Esophagus muscularis mucosa (tissue), 3 donors: ENCODE results near the gene KRT28.

Experiments
- POLR2A ChIP-seq: fragments of 450-650 bp; IDR thresholded peaks from one replicate; pipeline ENCODE4 v1.6.1; 2017; ENCODE audit warnings: antibody characterized with exemption, moderate library complexity, mild to moderate bottlenecking, low read depth
- TF ChIP-seq, protein P1 (sequence below), 3 experiments: fragments of 200-600 bp in 2 of 3; fragments of 450-650 bp in 1 of 3; sonication (generic) in 2 of 3; IDR thresholded peaks; one replicate each; pipeline ENCODE4 v1.5.1; 2017 to 2019; ENCODE audit warnings: antibody characterized with exemption in 3 of 3, mild to moderate bottlenecking in 2 of 3, moderate library complexity in 1 of 3

DNA sequence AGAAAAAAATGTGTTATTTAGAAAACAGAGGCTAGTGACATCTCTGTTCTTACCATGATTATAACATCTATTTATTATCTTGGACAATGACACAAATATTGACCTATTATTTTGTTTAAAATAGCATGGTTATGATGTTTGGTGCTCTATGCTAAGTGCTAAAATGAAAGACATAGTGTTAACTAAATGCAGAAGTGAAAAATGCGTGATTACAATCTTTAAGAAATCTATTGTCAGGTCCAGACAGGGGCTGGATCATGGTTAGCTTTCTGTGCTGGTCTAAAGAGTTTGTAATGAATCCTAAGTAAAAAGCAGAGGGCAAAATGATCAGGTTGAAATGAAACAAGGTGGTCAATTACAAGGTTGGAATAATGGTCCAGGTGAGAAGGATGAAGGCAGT lies 622 bp upstream of the KRT28 start:
- no peak for TF ChIP-seq POLR2A
- TF ChIP-seq, protein P1, sequence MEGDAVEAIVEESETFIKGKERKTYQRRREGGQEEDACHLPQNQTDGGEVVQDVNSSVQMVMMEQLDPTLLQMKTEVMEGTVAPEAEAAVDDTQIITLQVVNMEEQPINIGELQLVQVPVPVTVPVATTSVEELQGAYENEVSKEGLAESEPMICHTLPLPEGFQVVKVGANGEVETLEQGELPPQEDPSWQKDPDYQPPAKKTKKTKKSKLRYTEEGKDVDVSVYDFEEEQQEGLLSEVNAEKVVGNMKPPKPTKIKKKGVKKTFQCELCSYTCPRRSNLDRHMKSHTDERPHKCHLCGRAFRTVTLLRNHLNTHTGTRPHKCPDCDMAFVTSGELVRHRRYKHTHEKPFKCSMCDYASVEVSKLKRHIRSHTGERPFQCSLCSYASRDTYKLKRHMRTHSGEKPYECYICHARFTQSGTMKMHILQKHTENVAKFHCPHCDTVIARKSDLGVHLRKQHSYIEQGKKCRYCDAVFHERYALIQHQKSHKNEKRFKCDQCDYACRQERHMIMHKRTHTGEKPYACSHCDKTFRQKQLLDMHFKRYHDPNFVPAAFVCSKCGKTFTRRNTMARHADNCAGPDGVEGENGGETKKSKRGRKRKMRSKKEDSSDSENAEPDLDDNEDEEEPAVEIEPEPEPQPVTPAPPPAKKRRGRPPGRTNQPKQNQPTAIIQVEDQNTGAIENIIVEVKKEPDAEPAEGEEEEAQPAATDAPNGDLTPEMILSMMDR (IDR thresholded peaks at IDR 0.05): no peak
